ENCODE data around the gene NPAS4. TPM values are rescaled to one million over a fixed set of nuclear protein-coding genes. Genes with fewer than 3 reads are reported as not detected.

NPAS4 gene
- polyA plus RNA-seq, 2 of the 4 experiments (the other 2 are of a cell fraction) = 0.03 TPM; not detected in 1

DNA sequence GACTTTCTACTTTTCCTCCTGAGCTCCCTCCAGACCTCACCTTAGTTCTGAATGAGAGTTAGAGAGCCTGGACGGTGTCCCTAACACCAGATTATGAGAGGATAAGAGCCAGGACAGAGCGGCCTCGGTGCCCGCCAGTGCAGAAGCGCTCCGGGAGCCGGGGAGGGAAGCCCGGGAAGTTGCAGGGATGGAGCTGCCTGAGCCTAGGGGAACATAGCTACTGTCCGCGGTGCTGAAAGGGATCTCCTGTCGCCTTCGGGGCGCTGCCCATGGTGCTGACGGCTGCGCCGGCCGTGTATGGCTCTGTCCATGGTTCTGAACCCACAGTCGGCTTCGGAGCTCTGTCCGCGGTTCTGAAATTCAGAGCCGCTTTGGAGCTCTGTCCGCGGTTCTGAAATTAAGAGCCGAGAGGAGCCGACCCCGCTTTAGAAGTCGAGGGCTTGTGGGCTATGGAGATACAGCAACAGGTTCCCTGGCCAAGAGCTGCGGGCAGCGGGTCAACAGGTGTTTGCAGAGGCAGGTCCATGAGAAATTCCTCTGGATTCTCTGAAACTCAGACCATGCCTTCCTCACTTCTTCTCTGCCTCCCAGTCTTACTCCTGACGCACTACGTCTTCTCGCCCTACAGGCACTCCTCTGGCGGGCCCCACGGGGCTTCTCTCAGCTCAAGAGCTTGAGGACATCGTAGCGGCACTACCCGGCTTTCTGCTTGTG, 814 bp downstream of the NPAS4 start (continued):
- TF ChIP-seq NPAS2 (CRISPR knock-in tag; IDR thresholded peaks at IDR 0.05; ENCODE audit: borderline replicate concordance) (peak; percentile 98), CBX2 (IDR thresholded peaks at IDR 0.05; ENCODE audit: borderline replicate concordance, low read depth) (no peak), NFE2L2 (conservative IDR thresholded peaks at IDR 0.05; ENCODE audit: low read length) (no peak), HEYL (CRISPR knock-in tag; IDR thresholded peaks at IDR 0.05) (peak; percentile 100), ATOH8 (CRISPR knock-in tag; IDR thresholded peaks at IDR 0.05; ENCODE audit: low read depth) (peak; percentile 100), CHD4 (IDR thresholded peaks at IDR 0.05; ENCODE audit: borderline replicate concordance) (no peak), KDM1A (IDR thresholded peaks at IDR 0.05; ENCODE audit: low read depth) (peak; percentile 75; the same call in 1 of the 2 replicates), CHD2 (IDR thresholded peaks at IDR 0.05; ENCODE audit: low read length, partially characterized antibody) (no peak), HOXB13 (CRISPR knock-in tag; IDR thresholded peaks at IDR 0.05; ENCODE audit: low read depth) (peak; percentile 100), HMGXB4 (CRISPR knock-in tag; IDR thresholded peaks at IDR 0.05; ENCODE audit: borderline replicate concordance) (peak; percentile 99), E2F6 (IDR thresholded peaks at IDR 0.05; ENCODE audit: borderline replicate concordance, low read depth) (no peak), PBX3 (IDR thresholded peaks at IDR 0.05) (peak; percentile 33; the same call in 1 of the 2 replicates), RCOR1 (IDR thresholded peaks at IDR 0.05; ENCODE audit: low read depth, low read length) (peak; percentile 100), ZC3H11A (IDR thresholded peaks at IDR 0.05) (no peak), RAD21 (conservative IDR thresholded peaks at IDR 0.05 in 1 of 2, IDR thresholded peaks at IDR 0.05 in 1 of 2) (0 out of 5 replicates have a peak, but pooled peaks of 1 of the 2 experiments have one; percentile 2), TFCP2L1 (CRISPR knock-in tag; IDR thresholded peaks at IDR 0.05) (peak; percentile 100), EHF (CRISPR knock-in tag; IDR thresholded peaks at IDR 0.05) (peak; percentile 100)
- TF ChIP-seq, protein P1, sequence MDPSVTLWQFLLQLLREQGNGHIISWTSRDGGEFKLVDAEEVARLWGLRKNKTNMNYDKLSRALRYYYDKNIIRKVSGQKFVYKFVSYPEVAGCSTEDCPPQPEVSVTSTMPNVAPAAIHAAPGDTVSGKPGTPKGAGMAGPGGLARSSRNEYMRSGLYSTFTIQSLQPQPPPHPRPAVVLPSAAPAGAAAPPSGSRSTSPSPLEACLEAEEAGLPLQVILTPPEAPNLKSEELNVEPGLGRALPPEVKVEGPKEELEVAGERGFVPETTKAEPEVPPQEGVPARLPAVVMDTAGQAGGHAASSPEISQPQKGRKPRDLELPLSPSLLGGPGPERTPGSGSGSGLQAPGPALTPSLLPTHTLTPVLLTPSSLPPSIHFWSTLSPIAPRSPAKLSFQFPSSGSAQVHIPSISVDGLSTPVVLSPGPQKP (IDR thresholded peaks at IDR 0.05; ENCODE audit: low read depth, low read length) = no peak
- TF ChIP-seq, protein P2, sequence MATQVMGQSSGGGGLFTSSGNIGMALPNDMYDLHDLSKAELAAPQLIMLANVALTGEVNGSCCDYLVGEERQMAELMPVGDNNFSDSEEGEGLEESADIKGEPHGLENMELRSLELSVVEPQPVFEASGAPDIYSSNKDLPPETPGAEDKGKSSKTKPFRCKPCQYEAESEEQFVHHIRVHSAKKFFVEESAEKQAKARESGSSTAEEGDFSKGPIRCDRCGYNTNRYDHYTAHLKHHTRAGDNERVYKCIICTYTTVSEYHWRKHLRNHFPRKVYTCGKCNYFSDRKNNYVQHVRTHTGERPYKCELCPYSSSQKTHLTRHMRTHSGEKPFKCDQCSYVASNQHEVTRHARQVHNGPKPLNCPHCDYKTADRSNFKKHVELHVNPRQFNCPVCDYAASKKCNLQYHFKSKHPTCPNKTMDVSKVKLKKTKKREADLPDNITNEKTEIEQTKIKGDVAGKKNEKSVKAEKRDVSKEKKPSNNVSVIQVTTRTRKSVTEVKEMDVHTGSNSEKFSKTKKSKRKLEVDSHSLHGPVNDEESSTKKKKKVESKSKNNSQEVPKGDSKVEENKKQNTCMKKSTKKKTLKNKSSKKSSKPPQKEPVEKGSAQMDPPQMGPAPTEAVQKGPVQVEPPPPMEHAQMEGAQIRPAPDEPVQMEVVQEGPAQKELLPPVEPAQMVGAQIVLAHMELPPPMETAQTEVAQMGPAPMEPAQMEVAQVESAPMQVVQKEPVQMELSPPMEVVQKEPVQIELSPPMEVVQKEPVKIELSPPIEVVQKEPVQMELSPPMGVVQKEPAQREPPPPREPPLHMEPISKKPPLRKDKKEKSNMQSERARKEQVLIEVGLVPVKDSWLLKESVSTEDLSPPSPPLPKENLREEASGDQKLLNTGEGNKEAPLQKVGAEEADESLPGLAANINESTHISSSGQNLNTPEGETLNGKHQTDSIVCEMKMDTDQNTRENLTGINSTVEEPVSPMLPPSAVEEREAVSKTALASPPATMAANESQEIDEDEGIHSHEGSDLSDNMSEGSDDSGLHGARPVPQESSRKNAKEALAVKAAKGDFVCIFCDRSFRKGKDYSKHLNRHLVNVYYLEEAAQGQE (IDR thresholded peaks at IDR 0.05) = peak; percentile 100
